HG03442 (cell line): ENCODE results near the gene NCK2.
A peak's percentile ranks its signal among the peaks of the same experiment; 100 is the strongest.

ENCODE experiments used
- ATAC-seq: cut with Tn5 transposase; IDR thresholded peaks from one replicate; pipeline ENCODE4 v1.9.1; 2021; ENCODE audit warnings: mild to moderate bottlenecking, moderate library complexity; ENCODE audit not compliant: unreplicated experiment

Gene NCK2

DNA sequence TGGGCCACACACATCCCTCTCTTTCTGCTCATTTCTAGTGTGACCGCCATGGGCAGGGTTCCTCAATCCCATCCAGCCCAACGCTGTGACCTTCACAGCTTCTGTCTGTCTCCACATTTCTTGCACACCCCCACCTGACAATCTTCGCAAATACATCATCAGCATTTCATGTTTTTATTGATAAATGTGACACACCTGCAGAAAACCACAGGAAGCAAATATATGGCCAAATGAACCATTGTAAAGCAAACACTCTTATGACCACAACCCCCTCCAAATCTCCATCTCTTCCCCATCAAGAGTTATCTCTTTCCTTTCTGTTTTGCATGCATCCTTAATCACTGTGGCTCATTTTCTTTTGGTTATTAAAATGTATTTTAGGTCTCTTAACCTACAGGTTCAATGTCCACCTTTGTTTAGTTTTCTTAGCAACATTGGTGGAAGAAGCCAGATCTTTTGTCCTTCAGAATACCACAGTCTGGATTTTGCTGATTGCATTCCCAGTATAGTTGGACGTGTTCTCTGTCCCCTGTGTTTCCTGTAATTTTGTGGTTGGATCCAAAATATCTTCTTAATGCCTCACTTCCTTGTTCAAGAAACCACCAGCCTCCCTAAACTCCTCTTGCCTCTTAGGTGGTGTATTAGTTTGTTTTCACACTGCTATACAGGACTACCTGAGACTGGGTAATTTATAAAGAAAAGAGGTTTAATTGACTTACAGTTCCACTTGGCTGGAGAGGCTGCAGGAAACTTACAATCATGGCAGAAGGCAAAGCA is 9.8 kb upstream of the NCK2 start:
- no peak for ATAC-seq

DNA sequence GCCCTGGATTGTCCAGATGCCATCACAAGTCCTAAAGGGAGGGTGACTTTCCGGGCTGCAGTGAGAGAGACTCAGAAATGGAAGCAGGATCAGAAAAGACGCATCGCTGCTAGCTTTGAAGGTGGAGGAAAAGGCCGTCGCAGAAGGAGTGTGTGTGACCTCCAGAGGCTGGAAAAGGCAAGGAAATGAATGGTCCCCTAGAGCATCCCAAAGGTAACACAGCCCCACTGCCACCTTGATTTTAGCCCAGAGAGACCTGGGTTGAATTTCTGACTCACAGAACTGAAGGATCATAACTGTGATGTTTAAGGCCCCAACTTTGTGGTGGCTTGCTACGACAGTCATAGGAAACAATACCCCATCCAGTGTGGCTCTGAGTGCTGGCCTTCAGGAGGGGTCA is 8.6 kb upstream of the NCK2 start:
- no peak for ATAC-seq

DNA sequence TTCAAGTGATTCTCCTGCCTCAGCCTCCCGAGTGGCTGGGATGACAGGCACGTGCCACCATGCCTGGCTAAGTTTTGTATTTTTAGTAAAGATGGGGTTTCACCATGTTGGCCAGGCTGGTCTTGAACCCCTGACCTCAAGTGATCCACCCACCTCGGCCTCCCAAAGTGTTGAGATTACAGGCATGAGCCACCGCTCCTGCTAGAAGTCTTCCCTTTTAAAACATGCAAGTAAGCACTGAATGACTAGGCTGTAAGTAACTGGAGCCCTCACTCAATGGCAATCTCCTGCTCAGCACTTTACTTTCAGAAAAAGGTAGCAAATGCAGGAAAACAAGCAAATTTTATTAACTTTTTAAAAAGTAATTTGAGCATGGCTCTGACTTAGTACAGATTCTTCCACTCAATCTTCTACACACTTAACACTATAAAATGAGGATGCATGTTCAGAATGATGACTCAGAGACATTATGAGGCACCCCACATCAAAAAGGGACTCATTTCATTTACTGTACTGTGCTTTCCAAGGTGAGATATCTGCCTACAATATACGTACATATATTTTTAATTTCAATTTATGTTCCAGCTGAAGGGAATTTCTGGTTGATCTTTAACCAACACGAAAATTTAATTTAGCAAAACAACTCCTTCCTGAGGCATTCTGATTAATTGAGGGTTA is 6.6 kb upstream of the NCK2 start:
- ATAC-seq: no peak

DNA sequence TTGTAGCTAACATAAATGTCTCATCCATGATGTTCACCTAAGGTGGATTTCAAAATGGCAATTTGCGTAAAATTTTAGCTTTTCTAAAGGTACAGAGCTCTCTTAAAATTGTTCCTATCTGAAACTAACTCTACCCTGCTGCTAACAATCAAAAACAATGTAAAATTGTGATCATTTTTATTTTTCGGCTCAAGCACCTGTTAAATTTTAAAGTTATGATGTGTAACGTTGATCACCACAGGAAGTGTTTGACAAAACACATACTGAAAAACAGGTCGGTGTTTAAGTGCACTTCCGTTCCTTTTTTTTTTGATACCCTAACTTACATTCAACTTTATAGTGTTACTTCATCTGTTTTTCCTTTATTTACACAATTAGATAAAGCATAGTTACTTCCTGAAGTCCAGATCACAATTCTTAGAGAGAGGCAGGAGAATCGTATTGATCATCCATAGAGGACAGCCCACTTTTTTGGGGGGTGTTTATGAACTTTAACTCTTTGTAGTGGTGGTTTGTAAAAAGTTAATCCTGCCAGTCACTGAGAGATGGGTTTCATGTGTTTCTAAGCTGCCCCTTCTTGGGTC is 6.0 kb upstream of the NCK2 start:
- ATAC-seq: no peak

DNA sequence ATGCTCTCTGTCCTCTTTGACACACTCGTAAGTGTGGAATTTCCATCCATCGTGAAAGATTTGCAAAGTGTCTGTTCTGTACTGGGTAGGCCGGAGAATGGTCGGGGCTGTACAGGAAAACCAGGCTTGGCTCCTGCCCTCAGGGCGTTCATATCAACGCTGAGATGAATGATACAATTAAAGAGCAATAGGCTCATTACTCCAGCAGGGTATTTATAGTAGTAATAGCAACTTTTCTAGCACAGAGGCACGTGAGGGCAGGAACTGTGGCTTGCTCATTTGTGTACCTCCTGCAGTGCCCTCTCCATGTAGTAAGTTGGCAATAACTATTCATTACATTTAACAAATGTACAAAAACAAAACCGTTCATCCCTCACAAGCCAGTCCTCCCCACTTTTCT is 5.3 kb upstream of the NCK2 start:
- no peak for ATAC-seq

DNA sequence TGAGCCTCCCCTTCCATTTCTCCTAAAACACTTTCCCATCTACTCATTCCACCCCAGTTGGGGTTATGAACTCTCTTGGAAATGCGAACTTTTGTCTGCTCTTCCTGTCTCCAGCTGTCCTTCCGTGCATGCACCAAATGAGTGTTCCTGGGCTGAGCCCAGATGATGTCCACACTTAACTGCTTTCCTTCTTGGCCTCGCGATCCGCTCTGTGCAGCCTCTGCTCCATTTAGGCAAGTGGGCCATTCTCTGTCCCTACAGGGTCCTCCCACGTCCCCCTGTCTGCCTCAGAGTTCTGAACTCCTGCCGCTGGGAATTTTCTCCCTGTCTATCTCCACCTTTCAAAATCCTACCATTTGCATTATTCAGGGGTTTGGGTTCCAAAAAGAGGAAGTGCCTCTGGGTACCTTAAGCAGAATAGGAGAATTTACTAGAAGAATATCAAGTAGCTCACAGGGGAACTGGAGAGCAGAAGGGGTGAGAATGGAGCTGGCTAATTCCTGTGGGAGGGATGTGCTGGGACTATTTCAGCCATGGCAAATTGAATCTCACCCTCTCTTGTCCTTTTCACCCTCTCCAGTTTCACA is 4.7 kb upstream of the NCK2 start:
- no peak for ATAC-seq

DNA sequence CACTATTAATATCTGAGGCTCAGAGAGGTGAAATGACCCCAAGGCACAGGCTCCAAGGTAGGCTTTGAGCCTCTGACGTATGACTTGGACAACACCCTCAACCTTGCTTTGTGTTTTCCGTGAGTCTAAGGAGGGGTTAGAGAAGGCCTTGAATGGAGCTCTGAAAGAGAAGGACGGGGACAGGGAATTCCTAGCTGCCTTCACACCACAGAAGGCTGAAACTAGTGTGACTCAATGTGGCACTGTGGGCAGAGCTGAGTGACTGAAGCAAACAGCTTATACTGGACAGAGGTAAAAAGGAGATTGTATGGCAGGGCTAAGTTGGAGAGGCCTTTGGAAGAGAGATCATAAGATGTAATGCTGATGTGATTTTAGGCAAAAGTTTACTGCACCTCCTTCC is 3.5 kb upstream of the NCK2 start:
- ATAC-seq: no peak

DNA sequence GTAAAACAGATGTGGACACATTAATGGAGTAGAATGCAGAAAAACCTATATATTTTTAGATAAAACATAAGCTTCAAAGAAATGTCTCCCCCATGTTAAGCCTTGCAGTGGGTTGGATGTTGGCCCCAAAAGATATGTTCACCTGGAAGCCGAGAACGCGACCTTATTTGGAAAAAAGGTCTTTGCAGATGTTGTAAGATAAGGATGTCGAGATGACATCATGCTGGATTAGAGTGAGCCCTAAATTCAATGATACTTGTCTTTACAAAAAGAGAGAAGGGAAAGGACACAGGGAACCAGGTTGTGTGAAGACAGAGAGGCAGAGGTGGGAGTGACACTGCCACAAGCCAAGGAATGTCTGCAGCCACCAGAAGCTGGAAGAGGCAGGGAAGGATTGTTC is 3.1 kb upstream of the NCK2 start:
- ATAC-seq: no peak

DNA sequence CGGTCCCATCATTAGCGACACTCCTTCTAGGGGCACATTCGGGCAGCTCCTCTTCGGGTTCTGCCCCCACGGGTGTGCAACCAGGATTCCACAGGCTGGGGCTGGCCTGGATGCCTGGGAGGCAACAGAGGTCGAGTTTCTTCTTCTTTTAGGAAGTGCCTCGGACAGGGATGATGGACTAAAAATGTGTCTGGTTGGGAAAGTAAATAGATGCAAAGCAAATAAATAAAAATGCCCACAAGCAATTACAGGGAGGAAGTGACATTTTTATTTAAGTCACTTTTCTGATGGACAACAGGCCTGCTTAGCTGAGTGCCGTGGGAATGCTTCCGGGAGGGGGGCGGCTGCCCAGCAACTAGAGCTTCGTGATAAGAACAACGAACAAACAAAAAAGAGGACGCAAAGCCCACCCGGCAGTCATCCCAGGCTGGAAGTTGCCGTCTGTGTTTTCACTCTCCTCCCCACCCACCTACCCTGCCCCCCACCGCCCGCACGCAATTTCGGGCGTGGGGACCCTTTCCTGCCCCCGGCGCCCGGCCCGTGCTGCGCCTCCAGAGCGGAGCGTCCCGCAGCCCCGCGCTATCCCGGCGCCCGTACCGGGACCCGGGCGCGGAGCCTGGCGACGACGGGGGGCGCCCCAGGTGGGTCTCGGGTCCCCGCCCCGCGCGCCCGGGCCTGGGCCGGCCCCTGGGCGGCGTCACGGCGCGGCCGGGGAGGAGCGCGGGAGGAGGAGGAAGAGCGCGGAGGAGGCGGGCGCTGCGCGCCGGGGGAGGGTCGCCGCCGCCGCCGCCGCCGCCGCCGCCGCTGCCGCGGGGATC is 412 bp upstream of the NCK2 start:
- ATAC-seq: peak; percentile 64

DNA sequence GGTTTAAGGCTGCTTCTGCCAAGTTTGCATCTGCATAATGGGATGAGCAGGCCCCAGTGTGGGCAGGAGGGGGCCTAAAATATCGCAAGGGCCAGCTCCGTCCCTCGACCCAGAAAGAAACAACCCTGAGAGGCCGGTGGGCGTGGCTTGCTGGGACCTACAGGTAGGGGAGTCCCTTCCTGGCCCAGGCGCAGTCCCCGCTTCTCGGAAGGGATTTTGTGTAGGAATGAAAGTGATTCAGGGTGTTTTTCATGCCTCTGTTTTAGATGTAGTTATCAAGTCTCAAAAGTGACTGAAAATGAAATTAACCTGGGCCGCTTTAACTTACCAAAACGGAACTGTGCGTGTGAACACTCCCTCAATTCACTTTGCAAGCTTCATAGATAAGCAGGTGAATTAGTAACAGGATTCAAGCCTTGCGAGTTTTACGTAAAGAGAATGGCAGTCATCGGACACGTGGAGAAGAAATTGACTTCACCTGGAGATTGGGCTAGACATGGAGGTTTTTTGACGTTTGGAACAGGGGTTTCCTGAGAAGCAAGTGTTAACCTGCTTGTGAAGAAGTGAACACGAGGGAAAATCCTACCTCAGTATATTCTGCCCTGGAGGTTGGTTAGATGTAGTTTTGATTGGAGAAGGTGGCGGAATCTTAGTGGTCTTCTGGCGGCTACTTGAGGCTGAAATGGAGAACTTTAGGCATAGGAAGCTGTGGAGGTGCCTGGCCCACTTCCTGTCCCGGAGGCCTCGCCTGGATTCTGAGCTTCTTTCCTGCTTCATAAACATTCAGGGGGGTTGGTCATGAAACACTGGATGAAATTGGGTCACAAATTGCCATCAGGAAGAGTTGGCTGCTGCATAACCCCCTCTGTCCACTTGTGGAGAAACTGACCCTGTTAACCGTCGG is 1.7 kb downstream of the NCK2 start:
- peak; percentile 46 for ATAC-seq

DNA sequence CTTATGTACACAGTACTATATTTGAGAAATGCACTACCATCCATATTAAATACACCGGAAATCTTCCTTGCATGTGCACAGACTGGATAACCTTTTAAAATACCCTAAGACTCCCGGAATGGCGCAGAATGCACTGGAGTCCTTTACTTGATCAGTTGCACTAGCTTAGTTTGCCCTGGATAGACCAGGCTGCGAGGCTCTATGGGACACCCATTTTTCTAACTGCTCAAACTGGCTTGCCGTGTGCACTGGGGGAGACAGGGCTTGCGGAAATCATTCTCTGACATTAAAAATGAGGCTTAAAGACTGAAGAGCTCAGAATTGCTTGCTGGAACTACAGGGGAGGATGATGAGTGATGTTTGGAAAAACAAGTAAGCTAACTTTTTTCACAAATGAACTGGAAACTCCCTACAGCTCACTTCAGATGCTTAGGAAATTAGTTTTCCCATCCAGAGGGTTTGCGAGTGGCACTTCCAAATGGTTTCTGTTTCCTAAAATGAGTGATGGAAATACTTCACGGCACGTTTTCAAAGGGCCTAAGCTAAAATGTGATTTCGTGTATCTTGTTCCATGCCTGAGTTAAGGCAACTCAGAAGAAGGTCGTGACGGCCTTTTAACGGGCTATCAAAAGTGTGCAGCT is 2.7 kb downstream of the NCK2 start:
- ATAC-seq: no peak

DNA sequence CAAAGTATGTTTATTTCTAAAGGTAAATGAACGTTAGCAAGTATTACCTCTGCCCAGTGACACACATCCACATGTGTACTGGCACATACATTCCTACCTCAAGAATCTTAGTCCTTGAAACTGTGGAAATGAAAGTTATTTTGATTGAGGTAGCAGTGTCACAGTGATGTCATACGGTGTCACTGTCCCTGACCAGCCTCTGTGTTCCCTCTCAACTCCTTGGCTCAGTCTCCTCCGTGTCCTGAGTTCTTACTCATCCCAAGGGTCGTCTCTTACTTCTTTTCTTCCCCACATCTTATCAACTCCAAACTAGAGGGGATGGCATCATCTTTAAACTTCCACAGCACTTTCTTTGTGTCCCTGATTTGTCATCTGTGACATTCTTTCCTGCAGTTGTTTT is 3.3 kb downstream of the NCK2 start:
- ATAC-seq: no peak

DNA sequence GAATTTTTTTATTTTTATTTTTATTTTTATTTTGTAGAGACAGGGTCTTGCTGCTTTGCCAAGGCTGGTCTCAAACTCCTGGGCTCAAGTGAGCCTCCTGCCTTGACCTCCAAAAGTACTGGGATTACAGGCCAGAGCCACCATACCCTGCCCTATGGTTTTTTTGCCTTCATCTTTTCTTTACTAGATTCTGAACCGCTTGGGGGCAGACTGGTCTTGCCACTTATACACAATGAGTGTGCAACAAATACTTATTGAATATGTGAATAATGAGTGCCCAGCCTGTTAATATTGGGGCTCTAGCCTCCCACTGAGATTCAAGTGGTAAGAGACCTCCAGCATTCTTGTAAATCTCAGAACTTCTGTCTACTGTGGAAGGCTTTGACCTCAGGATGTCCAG is 3.9 kb downstream of the NCK2 start:
- ATAC-seq: no peak

DNA sequence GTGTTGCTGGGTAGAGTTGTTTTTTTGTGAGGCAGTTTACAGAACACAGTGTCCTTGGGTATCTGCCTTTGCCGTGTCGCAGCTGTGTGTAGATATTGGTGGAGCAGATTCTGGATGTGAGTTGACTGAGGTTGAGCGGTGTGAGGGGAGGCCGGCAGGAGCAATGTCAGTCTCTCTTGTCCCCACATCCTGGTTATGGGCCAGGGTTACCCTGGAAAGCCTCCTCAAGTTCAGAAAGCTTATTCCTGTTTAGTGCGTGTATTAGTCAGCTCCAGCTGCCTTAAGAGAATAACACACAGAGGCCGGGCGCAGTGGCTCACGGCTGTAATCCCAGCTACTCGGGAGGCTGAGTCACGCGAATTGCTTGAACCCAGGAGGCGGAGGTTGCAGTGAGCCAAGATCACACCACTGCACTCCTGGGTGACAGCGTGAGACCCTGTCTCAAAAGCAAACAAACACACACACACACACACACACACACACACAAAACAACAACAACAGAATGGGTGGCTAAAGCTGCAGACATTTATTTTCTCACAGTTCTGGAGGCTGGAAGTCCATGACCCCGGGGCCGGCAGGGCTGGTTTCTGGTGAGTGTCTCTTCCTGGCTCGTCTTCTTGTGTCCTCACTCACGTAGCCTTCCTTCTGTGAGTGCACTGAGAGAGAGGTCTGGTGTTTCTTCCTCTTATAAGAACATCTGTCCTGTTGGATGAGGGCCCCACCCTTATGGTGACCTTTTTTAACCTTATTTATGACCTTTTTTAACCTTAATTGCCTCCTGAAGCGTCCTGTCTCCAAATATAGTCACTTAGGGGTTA is 5.1 kb downstream of the NCK2 start:
- no peak for ATAC-seq

DNA sequence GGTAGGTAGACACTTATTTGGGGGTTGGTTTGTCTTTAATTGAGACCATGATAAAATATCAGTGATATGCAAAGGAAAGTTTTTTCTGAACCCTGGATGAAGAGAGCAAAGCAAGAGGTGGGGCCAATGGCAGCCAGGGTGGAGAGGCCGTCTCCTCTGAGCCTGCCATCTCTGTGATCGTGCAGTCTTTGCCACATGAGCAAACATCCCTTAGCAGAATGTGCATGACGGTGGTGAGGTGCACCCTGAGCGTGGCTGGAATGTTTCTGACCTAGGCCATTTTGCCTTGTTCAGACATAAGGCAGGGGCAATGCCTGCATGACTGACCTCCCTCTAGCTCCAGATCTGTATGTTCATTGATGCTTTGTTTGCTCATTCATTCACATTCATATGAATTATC is 6.0 kb downstream of the NCK2 start:
- ATAC-seq: no peak

DNA sequence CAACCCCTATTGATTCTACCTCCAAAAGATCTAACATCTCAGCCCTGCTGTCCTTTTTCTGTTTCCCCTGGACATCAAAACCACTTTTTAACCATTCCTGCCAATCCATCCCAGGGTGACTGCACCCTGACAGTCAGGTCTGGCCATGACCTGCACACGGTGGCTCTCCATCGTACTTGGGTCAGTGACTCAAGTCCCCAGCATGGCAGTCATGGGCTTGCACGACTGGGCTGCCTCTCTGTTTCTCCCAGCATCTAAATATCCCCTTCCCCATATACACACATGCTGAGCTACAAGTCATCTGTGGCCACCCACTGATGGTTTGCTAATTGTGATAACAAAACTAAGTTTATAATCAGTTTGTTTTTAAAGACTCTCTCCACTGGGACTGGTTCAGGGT is 6.6 kb downstream of the NCK2 start:
- ATAC-seq: no peak

DNA sequence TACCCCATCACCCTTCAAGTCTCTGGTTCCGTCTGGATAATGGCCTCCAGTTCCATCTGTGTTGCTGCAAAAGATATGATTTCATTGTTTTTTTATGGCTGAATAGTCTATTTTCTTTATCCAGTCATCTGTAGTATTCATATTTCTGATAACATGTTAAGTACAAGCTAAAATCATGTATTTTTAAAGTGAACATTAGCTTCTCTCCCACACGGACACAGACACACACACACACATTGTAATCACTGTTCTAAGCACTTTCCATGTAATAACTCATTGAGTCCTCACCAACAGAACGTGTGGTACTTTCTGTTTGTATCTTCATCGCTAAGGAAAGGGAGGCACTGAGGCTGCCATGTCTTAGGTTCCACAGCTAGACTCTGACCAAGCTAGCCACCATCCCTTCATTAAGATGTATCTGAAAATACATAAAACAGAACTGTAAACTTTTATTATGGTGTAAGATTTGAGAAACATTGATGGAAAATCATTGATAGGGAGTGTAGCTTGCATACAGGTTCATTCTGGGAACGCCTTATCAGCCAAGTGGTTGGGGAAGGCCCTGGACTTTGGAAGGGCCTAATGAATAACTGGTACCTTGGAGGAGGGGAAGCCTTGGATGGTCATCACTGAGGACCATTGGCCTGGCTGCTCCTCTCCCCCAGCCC is 8.1 kb downstream of the NCK2 start:
- no peak for ATAC-seq

DNA sequence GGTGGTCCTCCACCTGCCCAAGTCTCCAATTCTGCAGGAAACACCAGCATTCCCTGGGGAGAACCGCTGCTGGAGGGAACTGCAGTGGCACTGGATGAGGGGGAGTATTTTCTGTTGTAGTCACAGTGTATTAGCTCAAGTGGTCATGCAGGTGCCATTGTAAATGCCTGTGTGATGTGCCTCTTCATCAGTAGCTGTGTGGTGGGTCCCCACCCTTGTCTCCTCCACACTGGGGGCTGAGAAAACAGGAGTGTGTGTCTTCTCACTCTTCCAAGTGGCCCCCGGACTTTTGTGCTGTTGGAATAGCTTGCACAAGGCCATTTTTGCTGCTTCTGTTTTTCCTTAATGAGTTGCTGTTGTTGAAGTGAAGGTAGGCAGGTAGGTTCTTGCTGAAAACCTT is 8.7 kb downstream of the NCK2 start:
- no peak for ATAC-seq
